ENCODE data around the gene TNS2.

DNA sequence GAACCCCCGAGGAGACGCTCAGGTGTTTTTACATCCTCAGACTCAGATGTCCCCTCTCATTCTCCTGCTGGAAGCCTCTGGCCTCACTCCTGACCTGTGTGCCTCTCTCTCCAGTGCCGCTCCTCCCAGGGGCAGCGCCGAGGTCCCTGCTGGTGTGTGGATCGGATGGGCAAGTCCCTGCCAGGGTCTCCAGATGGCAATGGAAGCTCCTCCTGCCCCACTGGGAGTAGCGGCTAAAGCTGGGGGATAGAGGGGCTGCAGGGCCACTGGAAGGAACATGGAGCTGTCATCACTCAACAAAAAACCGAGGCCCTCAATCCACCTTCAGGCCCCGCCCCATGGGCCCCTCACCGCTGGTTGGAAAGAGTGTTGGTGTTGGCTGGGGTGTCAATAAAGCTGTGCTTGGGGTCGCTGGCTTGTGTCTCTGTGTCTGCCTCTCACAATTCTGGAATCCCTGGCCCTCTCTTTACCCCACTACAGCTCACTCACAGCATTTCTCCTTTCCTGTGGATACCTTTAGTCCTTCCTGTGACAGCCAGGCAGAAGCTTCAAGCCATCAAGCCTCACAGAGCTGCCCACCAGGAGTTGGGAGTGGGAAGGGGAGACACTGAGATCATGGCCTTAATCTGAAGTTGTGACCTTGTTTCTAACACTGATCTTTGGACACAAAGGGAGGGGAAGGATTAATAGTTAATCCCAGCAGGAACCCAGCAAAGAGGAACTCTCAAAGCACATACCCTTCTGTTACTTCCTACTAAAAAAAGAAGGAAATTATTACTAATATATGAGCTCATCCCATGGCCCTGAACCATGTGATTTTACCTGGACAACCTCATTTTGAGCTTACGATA, 52.3 kb downstream of the TNS2 start:
- TF ChIP-seq CTCF (IDR thresholded peaks at IDR 0.05) (no peak), EP300 (IDR thresholded peaks at IDR 0.05) (no peak), POLR2A (IDR thresholded peaks at IDR 0.05; ENCODE audit: low read depth) (no peak)

Measured in esophagus muscularis mucosa (tissue), 4 donors.